ENCODE results near the gene EMP2. TPM values are rescaled to one million over a fixed set of nuclear protein-coding genes. Genes with fewer than 3 reads are reported as not detected.
A peak's percentile ranks its signal among the peaks of the same experiment; 100 is the strongest.

EMP2 gene
- total and polyA plus RNA-seq, 4 donors: 18.9 to 143 (median 92.9) TPM

GRCh38 chr16:10589109-10589508, 8.7 kb upstream of the EMP2 start:
- intact Hi-C loops (cut with DNase I): no loop called here

GRCh38 chr16:10587622-10588021, 7.2 kb upstream of the EMP2 start:
- no peak overlapping the region for H3K27ac ChIP-seq (ENCODE audit: low read depth in 1 of 2, low read length in 2 of 2)
- H3K4me1 ChIP-seq (ENCODE audit: control insufficient read depth in 1 of 2, insufficient read depth in 2 of 2, low read length in 2 of 2): no peaks in the 10 kb centered on the region
- WGBS, 2 donors: 62 to 66% methylated on average over 2 of the region's 2 CpGs
- H3K4me3 ChIP-seq (ENCODE audit: low read length in 2 of 2): no peak overlapping the region
- DNase-seq: no peak
- H3K9me3 ChIP-seq (ENCODE audit: control insufficient read depth, low read length): no peaks in the 10 kb centered on the region
- peaks cover 0 to 2% of the 10 kb centered on the region in 2 donors for H3K27me3 ChIP-seq (ENCODE audit: control insufficient read depth in 1 of 2, insufficient read depth in 2 of 2, low read length in 1 of 2)
- intact Hi-C loops (cut with DNase I): no loop called here
- ATAC-seq (ENCODE audit: low FRiP score): no peak
- H3K36me3 ChIP-seq (ENCODE audit: control insufficient read depth in 1 of 2, insufficient read depth in 2 of 2, low read length in 1 of 2): no peaks in the 10 kb centered on the region

More at GRCh38 chr16:10589109-10589508, 8.7 kb upstream of the EMP2 start:
- DNase-seq: no peak
- ATAC-seq (ENCODE audit: low FRiP score): no peak
- no peaks in the 10 kb centered on the region for H3K36me3 ChIP-seq (ENCODE audit: control insufficient read depth in 1 of 2, insufficient read depth in 2 of 2, low read length in 1 of 2)
- peaks cover 0 to 2% of the 10 kb centered on the region in 2 donors for H3K27me3 ChIP-seq (ENCODE audit: control insufficient read depth in 1 of 2, insufficient read depth in 2 of 2, low read length in 1 of 2)
- 61 to 72% methylated on average over 5 of the region's 5 CpGs for WGBS, 2 donors
- no peak overlapping the region for H3K4me3 ChIP-seq (ENCODE audit: low read length in 2 of 2)
- H3K9me3 ChIP-seq (ENCODE audit: control insufficient read depth, low read length): no peaks in the 10 kb centered on the region
- no peaks in the 10 kb centered on the region for H3K4me1 ChIP-seq (ENCODE audit: control insufficient read depth in 1 of 2, insufficient read depth in 2 of 2, low read length in 2 of 2)
- no peak overlapping the region for H3K27ac ChIP-seq (ENCODE audit: low read depth in 1 of 2, low read length in 2 of 2)

- no peaks in the 10 kb centered on the region for H3K36me3 ChIP-seq (ENCODE audit: control insufficient read depth in 1 of 2, insufficient read depth in 2 of 2, low read length in 1 of 2)
- H3K27me3 ChIP-seq (ENCODE audit: control insufficient read depth in 1 of 2, insufficient read depth in 2 of 2, low read length in 1 of 2): peaks cover 0 to 2% of the 10 kb centered on the region in 2 donors
- no peaks in the 10 kb centered on the region for H3K4me1 ChIP-seq (ENCODE audit: control insufficient read depth in 1 of 2, insufficient read depth in 2 of 2, low read length in 2 of 2)
- DNase-seq (no peak), ATAC-seq (ENCODE audit: low FRiP score) (no peak)
- H3K27ac ChIP-seq (ENCODE audit: low read depth in 1 of 2, low read length in 2 of 2): no peak overlapping the region
- intact Hi-C loops (cut with DNase I): loop anchor here (2.0 to 5.0 kb wide), 2 partner anchors 64 to 318 kb away; no protein-coding TSS in a partner anchor
- H3K4me3 ChIP-seq (ENCODE audit: low read length in 2 of 2): no peak overlapping the region
- no peaks in the 10 kb centered on the region for H3K9me3 ChIP-seq (ENCODE audit: control insufficient read depth, low read length)
- 11 to 18% methylated on average over 5 of the region's 5 CpGs for WGBS, 2 donors
Measured at GRCh38 chr16:10584981-10585438, 4.6 kb upstream of the EMP2 start.

GRCh38 chr16:10583269-10583668, 2.9 kb upstream of the EMP2 start:
- Histone ChIP-seq H3K4me3 (ENCODE audit: low read length in 2 of 2) (no peak overlapping the region), H3K4me1 (ENCODE audit: control insufficient read depth in 1 of 2, insufficient read depth in 2 of 2, low read length in 2 of 2) (no peaks in the 10 kb centered on the region), H3K27me3 (ENCODE audit: control insufficient read depth in 1 of 2, insufficient read depth in 2 of 2, low read length in 1 of 2) (peaks cover 0 to 2% of the 10 kb centered on the region in 2 donors), H3K36me3 (ENCODE audit: control insufficient read depth in 1 of 2, insufficient read depth in 2 of 2, low read length in 1 of 2) (no peaks in the 10 kb centered on the region), H3K9me3 (ENCODE audit: control insufficient read depth, low read length) (no peaks in the 10 kb centered on the region), H3K27ac (ENCODE audit: low read depth in 1 of 2, low read length in 2 of 2) (no peak overlapping the region)
- 87 to 90% methylated on average over 4 of the region's 4 CpGs for WGBS, 2 donors
- DNase-seq (no peak), ATAC-seq (ENCODE audit: low FRiP score) (no peak)
- intact Hi-C loops (cut with DNase I): loop anchor here in 1 of 2 donors (5.0 kb wide), 1 partner anchor 316 kb away; no protein-coding TSS in a partner anchor

GRCh38 chr16:10581507-10581906, 1.1 kb upstream of the EMP2 start:
- no peak overlapping the region for H3K4me3 ChIP-seq (ENCODE audit: low read length in 2 of 2)
- ATAC-seq (ENCODE audit: low FRiP score): no peak
- WGBS, 2 donors: 31 to 35% methylated on average over 2 of the region's 2 CpGs
- no peak overlapping the region for H3K27ac ChIP-seq (ENCODE audit: low read depth in 1 of 2, low read length in 2 of 2)
- H3K36me3 ChIP-seq (ENCODE audit: control insufficient read depth in 1 of 2, insufficient read depth in 2 of 2, low read length in 1 of 2): no peaks in the 10 kb centered on the region
- intact Hi-C loops (cut with DNase I): loop anchor here in 1 of 2 donors (2.0 to 5.0 kb wide), 3 partner anchors 23 to 314 kb away; no protein-coding TSS in a partner anchor
- H3K4me1 ChIP-seq (ENCODE audit: control insufficient read depth in 1 of 2, insufficient read depth in 2 of 2, low read length in 2 of 2): no peaks in the 10 kb centered on the region
- H3K9me3 ChIP-seq (ENCODE audit: control insufficient read depth, low read length): no peaks in the 10 kb centered on the region
- no peak for DNase-seq
- no peaks in the 10 kb centered on the region for H3K27me3 ChIP-seq (ENCODE audit: control insufficient read depth in 1 of 2, insufficient read depth in 2 of 2, low read length in 1 of 2)

GRCh38 chr16:10580883-10581247, 467 bp upstream of the EMP2 start:
- 18 to 20% methylated on average over 6 to 7 of the region's 7 CpGs for WGBS, 2 donors
- intact Hi-C loops (cut with DNase I): loop anchor here in 1 of 2 donors (1.0 to 5.0 kb wide), 4 partner anchors 22 to 314 kb away; no protein-coding TSS in a partner anchor
- no peak for DNase-seq
- ATAC-seq (ENCODE audit: low FRiP score): no peak
- Histone ChIP-seq H3K9me3 (ENCODE audit: control insufficient read depth, low read length) (no peaks in the 10 kb centered on the region), H3K36me3 (ENCODE audit: control insufficient read depth in 1 of 2, insufficient read depth in 2 of 2, low read length in 1 of 2) (no peaks in the 10 kb centered on the region), H3K4me3 (ENCODE audit: low read length in 2 of 2) (peak overlapping the region; percentile 60 to 90), H3K27ac (ENCODE audit: low read depth in 1 of 2, low read length in 2 of 2) (peak overlapping the region in 1 of 2 donors; percentile 53), H3K27me3 (ENCODE audit: control insufficient read depth in 1 of 2, insufficient read depth in 2 of 2, low read length in 1 of 2) (no peaks in the 10 kb centered on the region), H3K4me1 (ENCODE audit: control insufficient read depth in 1 of 2, insufficient read depth in 2 of 2, low read length in 2 of 2) (no peaks in the 10 kb centered on the region)

- intact Hi-C loops (cut with DNase I): loop anchor here in 1 of 2 donors (5.0 kb wide), 1 partner anchor 57 kb away; no protein-coding TSS in a partner anchor
- DNase-seq (no peak), ATAC-seq (ENCODE audit: low FRiP score) (no peak)
- no peaks in the 10 kb centered on the region for H3K9me3 ChIP-seq (ENCODE audit: control insufficient read depth, low read length)
- H3K4me1 ChIP-seq (ENCODE audit: control insufficient read depth in 1 of 2, insufficient read depth in 2 of 2, low read length in 2 of 2): no peaks in the 10 kb centered on the region
- H3K36me3 ChIP-seq (ENCODE audit: control insufficient read depth in 1 of 2, insufficient read depth in 2 of 2, low read length in 1 of 2): no peaks in the 10 kb centered on the region
- H3K4me3 ChIP-seq (ENCODE audit: low read length in 2 of 2): peak overlapping the region; percentile 79 to 90
- H3K27me3 ChIP-seq (ENCODE audit: control insufficient read depth in 1 of 2, insufficient read depth in 2 of 2, low read length in 1 of 2): no peaks in the 10 kb centered on the region
- H3K27ac ChIP-seq (ENCODE audit: low read depth in 1 of 2, low read length in 2 of 2): peak overlapping the region; percentile 58 to 88
- WGBS, 2 donors: 0 to 2% methylated on average over 6 of the region's 6 CpGs
Measured at GRCh38 chr16:10579575-10579964, 828 bp downstream of the EMP2 start.

GRCh38 chr16:10578474-10579316, 1.7 kb downstream of the EMP2 start:
- Histone ChIP-seq H3K4me1 (ENCODE audit: control insufficient read depth in 1 of 2, insufficient read depth in 2 of 2, low read length in 2 of 2) (no peaks in the 10 kb centered on the region), H3K36me3 (ENCODE audit: control insufficient read depth in 1 of 2, insufficient read depth in 2 of 2, low read length in 1 of 2) (no peaks in the 10 kb centered on the region), H3K27me3 (ENCODE audit: control insufficient read depth in 1 of 2, insufficient read depth in 2 of 2, low read length in 1 of 2) (no peaks in the 10 kb centered on the region), H3K9me3 (ENCODE audit: control insufficient read depth, low read length) (no peaks in the 10 kb centered on the region), H3K27ac (ENCODE audit: low read depth in 1 of 2, low read length in 2 of 2) (peak overlapping the region; percentile 59 to 82), H3K4me3 (ENCODE audit: low read length in 2 of 2) (peak overlapping the region; percentile 79 to 90)
- 6 to 8% methylated on average over 18 to 20 of the region's 20 CpGs for WGBS, 2 donors
- DNase-seq (peak in 1 of 2 donors; percentile 58), ATAC-seq (ENCODE audit: low FRiP score) (no peak)
- intact Hi-C loops (cut with DNase I): loop anchor here in 1 of 2 donors (5.0 kb wide), 1 partner anchor 56 kb away; no protein-coding TSS in a partner anchor
